Endothelial cell of umbilical vein (primary cell): ENCODE results near the gene TEAD4. TPM values are rescaled to one million over a fixed set of nuclear protein-coding genes. Genes with fewer than 3 reads are reported as not detected.

ENCODE experiments used
- BruUV-seq: library from RNA; stranded (reverse); fragments of 400-500 nt; replicated peaks from 2 replicates; lab custom pipeline; 2021; lab: Mats Ljungman, UMichigan
- CTCF ChIA-PET: fragments of 300-600, 350-600 bp; sonication (Branson Sonifier 250); formaldehyde crosslinking; loops from one replicate; lab custom pipeline; 2021; ENCODE audit warnings: antibody characterized with exemption, inconsistent platforms; lab: Charles Lee
- POLR2A ChIA-PET: fragments of 300-600, 350-600 bp; sonication (Branson Sonifier 250); formaldehyde crosslinking; loops from one replicate; lab custom pipeline; 2021; ENCODE audit warnings: antibody characterized with exemption, inconsistent platforms; lab: Charles Lee
- DNase-seq: peaks from one replicate; pipeline ENCODE4 v3.0.0-alpha.2; 2011; ENCODE audit warnings: low read depth, low spot score
- FAIRE-seq: peaks from 2 replicates; lab custom pipeline; 2011; peaks lifted over from hg19 to GRCh38; lab: Jason Lieb, UNC
- H2AFZ ChIP-seq: 2 replicates; pipeline ENCODE4 v1.6.0; 2012; ENCODE audit warnings: low read depth, low read length, control low read depth, inconsistent platforms
- H3K27ac ChIP-seq: 2 replicates; pipeline ENCODE4 v1.5.1; 2011; ENCODE audit warnings: low read depth, mild to moderate bottlenecking, control low read depth, low read length, moderate library complexity; ENCODE audit not compliant: insufficient read depth
- H3K27me3 ChIP-seq, 2 experiments: 2 replicates each; pipeline versions ENCODE4 v1.6.0 to v1.6.1; 2011; ENCODE audit warnings: low read length in 2 of 2, mixed read lengths in 1 of 2; ENCODE audit not compliant: control insufficient read depth in 2 of 2, insufficient read depth in 2 of 2
- H3K36me3 ChIP-seq, 2 experiments: 2 replicates in 1 of 2; 3 replicates in 1 of 2; pipeline ENCODE4 v1.5.1; 2011; ENCODE audit warnings: low read length in 2 of 2, mild to moderate bottlenecking in 1 of 2, moderate library complexity in 1 of 2; ENCODE audit not compliant: control insufficient read depth in 2 of 2, insufficient read depth in 2 of 2; ENCODE audit errors: extremely low read depth in 1 of 2
- H3K4me1 ChIP-seq: 3 replicates; pipeline ENCODE4 v1.5.1; 2011; ENCODE audit warnings: mild to moderate bottlenecking, low read length; ENCODE audit not compliant: control insufficient read depth, insufficient read depth; ENCODE audit errors: extremely low read depth
- H3K4me2 ChIP-seq: 2 replicates; pipeline ENCODE4 v1.6.1; 2011; ENCODE audit warnings: low read length, control low read depth, mixed read lengths; ENCODE audit not compliant: insufficient read depth
- H3K4me3 ChIP-seq, 3 experiments: fragments of 200-600 bp in 1 of 3; sonication (generic), shearing (Covaris generic) in 1 of 3; replicated peaks in 1 of 3; 2 replicates each; pipeline ENCODE4 v1.5.1; 2011 to 2016; ENCODE audit warnings: control low read depth in 3 of 3, low read length in 3 of 3, mild to moderate bottlenecking in 2 of 3, inconsistent platforms in 1 of 3, low read depth in 1 of 3, moderate library complexity in 1 of 3; ENCODE audit not compliant: insufficient read depth in 1 of 3
- H3K79me2 ChIP-seq: 2 replicates; pipeline ENCODE4 v1.6.0; 2012; ENCODE audit warnings: low read length, inconsistent platforms; ENCODE audit not compliant: control insufficient read depth, insufficient read depth
- H3K9ac ChIP-seq: replicated peaks from 2 replicates; pipeline ENCODE3; 2011; ENCODE audit warnings: low read length, control low read depth; ENCODE audit not compliant: insufficient read depth; ENCODE audit errors: extremely low read depth
- H3K9me1 ChIP-seq: replicated peaks from 3 replicates; pipeline ENCODE4 v1.6.0; 2011; ENCODE audit warnings: mild to moderate bottlenecking, low read length; ENCODE audit not compliant: control insufficient read depth, insufficient read depth; ENCODE audit errors: extremely low read depth
- H3K9me3 ChIP-seq: replicated peaks from 2 replicates; pipeline ENCODE4 v1.5.1; 2012; ENCODE audit warnings: low read length, inconsistent platforms; ENCODE audit not compliant: control insufficient read depth, insufficient read depth
- H4K20me1 ChIP-seq: replicated peaks from 2 replicates; pipeline ENCODE3; 2011; ENCODE audit warnings: mild to moderate bottlenecking, low read length; ENCODE audit not compliant: control insufficient read depth, insufficient read depth; ENCODE audit errors: extremely low read depth
- EZH2 ChIP-seq: IDR thresholded peaks from 2 replicates; pipeline ENCODE4 v1.6.1; 2012; ENCODE audit warnings: borderline replicate concordance, low read depth, mild to moderate bottlenecking, moderate library complexity, low read length, inconsistent platforms; ENCODE audit not compliant: severe bottlenecking
- GATA2 ChIP-seq: IDR thresholded peaks from 2 replicates; pipeline ENCODE4 v1.7.0; 2011; ENCODE audit warnings: low read depth, mild to moderate bottlenecking, moderate library complexity, mixed read lengths, low read length; ENCODE audit not compliant: insufficient read length, insufficient read depth
- MYC ChIP-seq: IDR thresholded peaks from one replicate; pipeline ENCODE4 v1.6.1; 2011; ENCODE audit warnings: mild to moderate bottlenecking, low read depth, low read length
- POLR2AphosphoS5 ChIP-seq: IDR thresholded peaks from 2 replicates; pipeline ENCODE4 v1.6.1; 2012; ENCODE audit warnings: low read depth, mild to moderate bottlenecking, control low read depth, low read length, moderate library complexity; ENCODE audit not compliant: insufficient read depth
- dilution Hi-C: fragments of 300-500 bp; cut with MboI; formaldehyde crosslinking; loops from one replicate; pipeline ENCODE4 v1.15.0; 2019; ENCODE audit warnings: low sequenced_read_pairs; ENCODE audit not compliant: extremely low pct_ligation_motif_present
- intact Hi-C: fragments of 100-400 bp; cut with micrococcal nuclease; formaldehyde crosslinking; loops from one replicate; pipeline ENCODE4 v1.10.0; 2022
- polyA plus RNA-seq, 4 experiments: library from polyadenylated mRNA; depleted of rRNA in 3 of 4; stranded (reverse) in 3 of 4; unstranded in 1 of 4; fragments of >200 nt; gene quantifications; 2 replicates each; pipeline versions ENCODE4 v1.2.1 to v1.2.3, GENCODE V29; 2011 to 2012; ENCODE audit warnings: missing spikeins in 1 of 4
- total RNA-seq: library from RNA; stranded (reverse); gene quantifications from 2 replicates; pipeline ENCODE4 v1.2.3, GENCODE V29; 2021

TEAD4 gene
- total and polyA plus RNA-seq, 2 donors (not counting 3 experiments of a cell fraction or from before 2014, with no cell fraction given), result 34.4 to 46.0 TPM

GRCh38 chr12:3085341-3086139, 126.3 kb downstream of the TEAD4 start:
- no TSS peak for BruUV-seq
- Histone ChIP-seq H3K36me3 (peaks cover 0 to under 1% of the 10 kb centered on the region in 2 experiments), H3K4me3 (no peak overlapping the region), H3K9ac (no peak overlapping the region), H4K20me1 (no peaks in the 10 kb centered on the region), H3K9me1 (no peaks in the 10 kb centered on the region), H3K27me3 (no peaks in the 10 kb centered on the region), H2AFZ (no peak overlapping the region), H3K27ac (no peak overlapping the region), H3K4me1 (peaks cover 15% of the 10 kb centered on the region), H3K4me2 (no peak overlapping the region), H3K9me3 (no peaks in the 10 kb centered on the region), H3K79me2 (peaks cover 2% of the 10 kb centered on the region)
- dilution Hi-C loops, result no loop called here
- ChIA-PET CTCF (interaction anchor here (1.5 kb wide), 1 partner anchor 9 kb away, joined by 3 read pairs; no protein-coding TSS in a partner anchor), POLR2A (no interaction called here)
- intact Hi-C loops, result no loop called here
- TF ChIP-seq EZH2 (no peak), GATA2 (no peak), POLR2AphosphoS5 (no peak)
- DNase-seq, result no peak
- FAIRE-seq, result no peak

- Histone ChIP-seq H2AFZ (no peak overlapping the region), H3K9ac (no peak overlapping the region), H3K36me3 (peaks cover 0 to 5% of the 10 kb centered on the region in 2 experiments), H4K20me1 (no peaks in the 10 kb centered on the region), H3K4me3 (no peak overlapping the region), H3K27me3 (no peaks in the 10 kb centered on the region), H3K4me1 (peaks cover 15% of the 10 kb centered on the region), H3K27ac (no peak overlapping the region), H3K79me2 (peaks cover under 1% of the 10 kb centered on the region), H3K9me3 (no peaks in the 10 kb centered on the region), H3K9me1 (no peaks in the 10 kb centered on the region), H3K4me2 (no peak overlapping the region)
- DNase-seq, result no peak
- peak; percentile 37 for FAIRE-seq
- intact Hi-C loops, result no loop called here
- ChIA-PET POLR2A (no interaction called here), CTCF (interaction anchor here (1.5 kb wide), 1 partner anchor 10 kb away, joined by 3 read pairs; no protein-coding TSS in a partner anchor)
- TF ChIP-seq MYC (no peak), GATA2 (peak; percentile 13)
- dilution Hi-C loops, result no loop called here
- BruUV-seq, result no TSS peak
Measured at GRCh38 chr12:3086211-3086610, 127.0 kb downstream of the TEAD4 start.
